ENCODE results near the gene CTSC. TPM values are rescaled to one million over a fixed set of nuclear protein-coding genes. Genes with fewer than 3 reads are reported as not detected.

The CTSC gene
- total RNA-seq, 1 experiment from 2014 or later = 359 TPM

DNA sequence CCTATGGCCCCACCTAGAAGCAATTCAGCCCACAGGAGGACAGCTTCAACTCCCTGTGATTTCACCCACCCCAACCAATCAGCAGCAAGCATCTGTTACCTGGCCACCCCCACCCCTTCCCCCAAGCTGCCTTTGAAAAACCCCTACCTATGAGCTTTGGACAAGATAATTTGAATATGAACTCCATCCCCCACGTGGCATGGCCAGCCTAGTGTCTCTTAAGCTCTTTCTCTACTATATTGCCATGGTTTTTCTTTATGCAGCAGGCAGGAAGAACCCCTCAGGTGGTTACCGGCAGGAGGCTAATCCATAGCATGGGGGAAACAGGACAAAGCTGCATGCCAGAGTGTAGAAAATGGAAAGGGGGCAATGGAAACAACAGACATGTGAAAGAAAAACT is 29.0 kb downstream of the CTSC start:
- peak overlapping the region; percentile 99 to 100 (median 99) for H3K27ac Mint-ChIP-seq
- peak overlapping the region; percentile 96 for H3K27ac ChIP-seq (ENCODE audit: insufficient read length, low read depth, low read length)
- H3K4me3 Mint-ChIP-seq = peak overlapping the region; percentile 45 to 70

More for the DNA sequence above, 29.0 kb downstream of the CTSC start:
- no peak overlapping the region for H3K18ac ChIP-seq (ENCODE audit: insufficient read length, low read depth, low read length)
- H3K9ac ChIP-seq (ENCODE audit: extremely low read depth, insufficient read length, low read length) = no peak overlapping the region
- no peak overlapping the region for H2BK15ac ChIP-seq (ENCODE audit: low read depth, low read length)
- H3T11ph ChIP-seq (ENCODE audit: low read length) = no peak overlapping the region
- DNase-seq = peak; percentile 93
- Mint-ChIP-seq H3K4me1 (peaks cover 66 to 75% of the 10 kb centered on the region in 2 experiments), H3K9me3 (peaks cover 5 to 10% of the 10 kb centered on the region in 2 experiments; a peak in 3 of 5 replicates), H3K27me3 (ENCODE audit: low read depth) (no peaks in the 10 kb centered on the region), H3K36me3 (ENCODE audit: insufficient read depth in 1 of 3, low read depth in 3 of 3) (peaks cover 41 to 76% (median 75%) of the 10 kb centered on the region in 3 experiments)
- no peak overlapping the region for H3K56ac ChIP-seq (ENCODE audit: insufficient read length, low read depth, low read length)
- H4K5ac ChIP-seq (ENCODE audit: insufficient read length, low read depth, low read length) = no peak overlapping the region
- H4K8ac ChIP-seq (replicated peaks; ENCODE audit: insufficient read length, low read depth, low read length) = no peak overlapping the region
- peak overlapping the region; percentile 0 for H2BK120ac ChIP-seq (ENCODE audit: low read depth, low read length, poor library complexity, severe bottlenecking)
- H3K79me1 ChIP-seq (ENCODE audit: insufficient read depth, low read depth, low read length, poor library complexity, severe bottlenecking) = peaks cover 2% of the 10 kb centered on the region
- H3K14ac ChIP-seq (ENCODE audit: insufficient read depth, low read length) = no peak overlapping the region
- no peak overlapping the region for H3K4ac ChIP-seq (ENCODE audit: low read depth, low read length)
- no peak overlapping the region for H2AK5ac ChIP-seq (ENCODE audit: insufficient read length, low read length)
- H3K4me2 ChIP-seq (ENCODE audit: insufficient read depth, insufficient read length, low read length) = peak overlapping the region; percentile 42
- no peak overlapping the region for H2BK5ac ChIP-seq (ENCODE audit: insufficient read length, low read length)
- peaks cover 8% of the 10 kb centered on the region; the same call in 1 of the 2 replicates for H3K4me1 ChIP-seq (ENCODE audit: insufficient read depth, low read length)
- H4K91ac ChIP-seq (ENCODE audit: insufficient read length, low read depth, low read length) = no peak overlapping the region
- H2BK12ac ChIP-seq (ENCODE audit: insufficient read length, low read depth, low read length) = no peak overlapping the region
- no CpG with 5 or more reads among the region's 2 CpGs for WGBS (ENCODE audit: extremely low coverage, insufficient read length, low lambda C conversion rate)
- no peaks in the 10 kb centered on the region for H4K20me1 ChIP-seq (ENCODE audit: control insufficient read depth, insufficient read depth, insufficient read length)
- H3K27me3 ChIP-seq (ENCODE audit: insufficient read depth, low read length) = no peaks in the 10 kb centered on the region
- no peak overlapping the region for H2AFZ ChIP-seq (ENCODE audit: low read length)
- peaks cover 5% of the 10 kb centered on the region; the same call in 1 of the 2 replicates for H3K79me2 ChIP-seq (ENCODE audit: insufficient read depth, low read length)
- no peak overlapping the region for H3K23ac ChIP-seq (ENCODE audit: insufficient read length, low read depth, low read length)
- no peaks in the 10 kb centered on the region for H3K9me3 ChIP-seq (ENCODE audit: control insufficient read depth, low read depth, low read length)
- TF ChIP-seq, protein P1, sequence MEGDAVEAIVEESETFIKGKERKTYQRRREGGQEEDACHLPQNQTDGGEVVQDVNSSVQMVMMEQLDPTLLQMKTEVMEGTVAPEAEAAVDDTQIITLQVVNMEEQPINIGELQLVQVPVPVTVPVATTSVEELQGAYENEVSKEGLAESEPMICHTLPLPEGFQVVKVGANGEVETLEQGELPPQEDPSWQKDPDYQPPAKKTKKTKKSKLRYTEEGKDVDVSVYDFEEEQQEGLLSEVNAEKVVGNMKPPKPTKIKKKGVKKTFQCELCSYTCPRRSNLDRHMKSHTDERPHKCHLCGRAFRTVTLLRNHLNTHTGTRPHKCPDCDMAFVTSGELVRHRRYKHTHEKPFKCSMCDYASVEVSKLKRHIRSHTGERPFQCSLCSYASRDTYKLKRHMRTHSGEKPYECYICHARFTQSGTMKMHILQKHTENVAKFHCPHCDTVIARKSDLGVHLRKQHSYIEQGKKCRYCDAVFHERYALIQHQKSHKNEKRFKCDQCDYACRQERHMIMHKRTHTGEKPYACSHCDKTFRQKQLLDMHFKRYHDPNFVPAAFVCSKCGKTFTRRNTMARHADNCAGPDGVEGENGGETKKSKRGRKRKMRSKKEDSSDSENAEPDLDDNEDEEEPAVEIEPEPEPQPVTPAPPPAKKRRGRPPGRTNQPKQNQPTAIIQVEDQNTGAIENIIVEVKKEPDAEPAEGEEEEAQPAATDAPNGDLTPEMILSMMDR (conservative IDR thresholded peaks at IDR 0.05) = no peak
- H3K23me2 ChIP-seq (ENCODE audit: insufficient read length, low read depth, low read length, poor library complexity, severe bottlenecking) = no peaks in the 10 kb centered on the region
- peak overlapping the region; percentile 1 for H2BK20ac ChIP-seq (ENCODE audit: low read depth, low read length, poor library complexity, severe bottlenecking)
